Measurements from ENCODE around the gene ERC2.

DNA sequence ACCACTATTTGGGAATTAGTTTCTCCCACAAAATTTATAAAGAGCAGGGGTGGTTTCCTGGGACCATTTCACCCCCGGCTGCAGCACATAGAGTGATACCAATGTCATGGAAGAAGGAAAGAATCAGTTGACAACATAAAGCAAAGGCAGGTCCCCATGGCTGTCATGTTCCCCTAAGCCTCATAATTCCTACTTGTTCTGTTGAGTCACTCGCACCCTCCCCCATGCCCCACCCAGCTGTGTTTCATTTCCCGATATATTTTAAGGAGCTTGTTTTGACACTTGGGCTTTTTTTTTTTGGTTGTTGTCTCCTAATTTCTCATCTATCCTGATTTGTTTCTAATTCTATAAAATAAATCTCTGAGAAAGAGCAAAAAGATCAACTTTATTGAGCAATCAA, 24.9 kb downstream of the ERC2 start:
- TF ChIP-seq POLR2AphosphoS5 (IDR thresholded peaks at IDR 0.05; ENCODE audit: low read depth, low read length) (no peak), POLR2A (IDR thresholded peaks at IDR 0.05; ENCODE audit: low read depth, low read length) (no peak)

Data from GM12892 (cell line).